HL-60 (cell line): ENCODE data around the gene NUDT9.
"Not testable (repeated sequence)": the region's sequence is repeated elsewhere in the genome, so short reads cannot be mapped to it uniquely, and the experiment has no call there.

Experiments used
- GABPA ChIP-seq: IDR thresholded peaks from 2 replicates; pipeline ENCODE4 v1.6.1; 2012; ENCODE audit warnings: low read depth
- TF ChIP-seq, protein P1 (sequence below): IDR thresholded peaks from one replicate; pipeline ENCODE4 v1.5.1; 2011; ENCODE audit warnings: low read length, control low read depth, inconsistent platforms; ENCODE audit not compliant: insufficient read depth

DNA sequence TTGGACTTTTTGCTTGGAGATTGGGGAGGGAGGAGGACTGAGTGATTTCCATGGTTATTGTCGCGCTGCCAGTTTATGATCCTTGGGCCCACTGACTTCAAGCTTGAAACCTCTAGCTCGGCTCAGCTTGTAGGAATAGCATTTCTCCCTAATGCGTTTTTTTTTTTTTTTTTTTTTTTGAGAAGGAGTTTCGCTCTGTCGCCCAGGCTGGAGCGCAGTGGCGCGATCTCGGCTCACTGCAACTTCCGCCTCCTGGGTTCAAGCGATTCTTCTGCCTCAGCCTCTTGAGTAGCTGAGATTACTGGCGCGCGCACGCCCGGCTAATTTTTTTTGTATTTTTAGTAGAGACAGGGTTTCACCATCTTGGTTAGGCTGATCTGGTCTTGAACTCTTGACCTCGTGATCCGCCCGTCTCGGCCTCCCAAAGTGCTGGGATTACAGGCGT lies 1.7 kb downstream of the NUDT9 start:
- not testable (repeated sequence) for TF ChIP-seq GABPA
- TF ChIP-seq, protein P1, sequence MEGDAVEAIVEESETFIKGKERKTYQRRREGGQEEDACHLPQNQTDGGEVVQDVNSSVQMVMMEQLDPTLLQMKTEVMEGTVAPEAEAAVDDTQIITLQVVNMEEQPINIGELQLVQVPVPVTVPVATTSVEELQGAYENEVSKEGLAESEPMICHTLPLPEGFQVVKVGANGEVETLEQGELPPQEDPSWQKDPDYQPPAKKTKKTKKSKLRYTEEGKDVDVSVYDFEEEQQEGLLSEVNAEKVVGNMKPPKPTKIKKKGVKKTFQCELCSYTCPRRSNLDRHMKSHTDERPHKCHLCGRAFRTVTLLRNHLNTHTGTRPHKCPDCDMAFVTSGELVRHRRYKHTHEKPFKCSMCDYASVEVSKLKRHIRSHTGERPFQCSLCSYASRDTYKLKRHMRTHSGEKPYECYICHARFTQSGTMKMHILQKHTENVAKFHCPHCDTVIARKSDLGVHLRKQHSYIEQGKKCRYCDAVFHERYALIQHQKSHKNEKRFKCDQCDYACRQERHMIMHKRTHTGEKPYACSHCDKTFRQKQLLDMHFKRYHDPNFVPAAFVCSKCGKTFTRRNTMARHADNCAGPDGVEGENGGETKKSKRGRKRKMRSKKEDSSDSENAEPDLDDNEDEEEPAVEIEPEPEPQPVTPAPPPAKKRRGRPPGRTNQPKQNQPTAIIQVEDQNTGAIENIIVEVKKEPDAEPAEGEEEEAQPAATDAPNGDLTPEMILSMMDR: not testable (repeated sequence)
